Stimulated activated naive CD8-positive, alpha-beta T cell treated with anti-CD3 and anti-CD28 coated beads, Interleukin-15, amount 100 ng/mL, for 72 hours (primary cell): ENCODE results near the gene SMG7.
A peak's percentile ranks its signal among the peaks of the same experiment; 100 is the strongest.
"Not testable (repeated sequence)": the region's sequence is repeated elsewhere in the genome, so short reads cannot be mapped to it uniquely, and the experiment has no call there.

Source experiments
- ATAC-seq: fragments of 150-1000 bp; cut with Tn5 transposase; 2 replicates; pipeline ENCODE4 v1.10.0; 2021; ENCODE audit warnings: mild to moderate bottlenecking, moderate library complexity
- DNase-seq, 2 donors: peaks; one replicate each; pipeline ENCODE4 v3.0.0; 2021 to 2022
- H3K27ac Mint-ChIP-seq, 2 donors: one replicate each; pipeline ENCODE4 v1.8.0; 2022; ENCODE audit warnings: mild to moderate bottlenecking in 2 of 2, mixed read lengths in 2 of 2, moderate library complexity in 2 of 2
- H3K27me3 Mint-ChIP-seq: one replicate; pipeline ENCODE4 v1.8.0; 2022; ENCODE audit warnings: mixed read lengths
- H3K4me1 Mint-ChIP-seq: one replicate; pipeline ENCODE4 v1.8.0; 2022; ENCODE audit warnings: mild to moderate bottlenecking, mixed read lengths
- H3K4me3 Mint-ChIP-seq, 2 donors: one replicate each; pipeline ENCODE4 v1.8.0; 2022; ENCODE audit warnings: mild to moderate bottlenecking in 2 of 2, mixed read lengths in 2 of 2, moderate library complexity in 1 of 2
- H3K9me3 Mint-ChIP-seq, 2 donors: one replicate each; pipeline ENCODE4 v1.8.0; 2022; ENCODE audit warnings: mixed read lengths in 2 of 2

Gene SMG7, protein sequence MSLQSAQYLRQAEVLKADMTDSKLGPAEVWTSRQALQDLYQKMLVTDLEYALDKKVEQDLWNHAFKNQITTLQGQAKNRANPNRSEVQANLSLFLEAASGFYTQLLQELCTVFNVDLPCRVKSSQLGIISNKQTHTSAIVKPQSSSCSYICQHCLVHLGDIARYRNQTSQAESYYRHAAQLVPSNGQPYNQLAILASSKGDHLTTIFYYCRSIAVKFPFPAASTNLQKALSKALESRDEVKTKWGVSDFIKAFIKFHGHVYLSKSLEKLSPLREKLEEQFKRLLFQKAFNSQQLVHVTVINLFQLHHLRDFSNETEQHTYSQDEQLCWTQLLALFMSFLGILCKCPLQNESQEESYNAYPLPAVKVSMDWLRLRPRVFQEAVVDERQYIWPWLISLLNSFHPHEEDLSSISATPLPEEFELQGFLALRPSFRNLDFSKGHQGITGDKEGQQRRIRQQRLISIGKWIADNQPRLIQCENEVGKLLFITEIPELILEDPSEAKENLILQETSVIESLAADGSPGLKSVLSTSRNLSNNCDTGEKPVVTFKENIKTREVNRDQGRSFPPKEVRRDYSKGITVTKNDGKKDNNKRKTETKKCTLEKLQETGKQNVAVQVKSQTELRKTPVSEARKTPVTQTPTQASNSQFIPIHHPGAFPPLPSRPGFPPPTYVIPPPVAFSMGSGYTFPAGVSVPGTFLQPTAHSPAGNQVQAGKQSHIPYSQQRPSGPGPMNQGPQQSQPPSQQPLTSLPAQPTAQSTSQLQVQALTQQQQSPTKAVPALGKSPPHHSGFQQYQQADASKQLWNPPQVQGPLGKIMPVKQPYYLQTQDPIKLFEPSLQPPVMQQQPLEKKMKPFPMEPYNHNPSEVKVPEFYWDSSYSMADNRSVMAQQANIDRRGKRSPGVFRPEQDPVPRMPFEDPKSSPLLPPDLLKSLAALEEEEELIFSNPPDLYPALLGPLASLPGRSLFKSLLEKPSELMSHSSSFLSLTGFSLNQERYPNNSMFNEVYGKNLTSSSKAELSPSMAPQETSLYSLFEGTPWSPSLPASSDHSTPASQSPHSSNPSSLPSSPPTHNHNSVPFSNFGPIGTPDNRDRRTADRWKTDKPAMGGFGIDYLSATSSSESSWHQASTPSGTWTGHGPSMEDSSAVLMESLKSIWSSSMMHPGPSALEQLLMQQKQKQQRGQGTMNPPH

DNA sequence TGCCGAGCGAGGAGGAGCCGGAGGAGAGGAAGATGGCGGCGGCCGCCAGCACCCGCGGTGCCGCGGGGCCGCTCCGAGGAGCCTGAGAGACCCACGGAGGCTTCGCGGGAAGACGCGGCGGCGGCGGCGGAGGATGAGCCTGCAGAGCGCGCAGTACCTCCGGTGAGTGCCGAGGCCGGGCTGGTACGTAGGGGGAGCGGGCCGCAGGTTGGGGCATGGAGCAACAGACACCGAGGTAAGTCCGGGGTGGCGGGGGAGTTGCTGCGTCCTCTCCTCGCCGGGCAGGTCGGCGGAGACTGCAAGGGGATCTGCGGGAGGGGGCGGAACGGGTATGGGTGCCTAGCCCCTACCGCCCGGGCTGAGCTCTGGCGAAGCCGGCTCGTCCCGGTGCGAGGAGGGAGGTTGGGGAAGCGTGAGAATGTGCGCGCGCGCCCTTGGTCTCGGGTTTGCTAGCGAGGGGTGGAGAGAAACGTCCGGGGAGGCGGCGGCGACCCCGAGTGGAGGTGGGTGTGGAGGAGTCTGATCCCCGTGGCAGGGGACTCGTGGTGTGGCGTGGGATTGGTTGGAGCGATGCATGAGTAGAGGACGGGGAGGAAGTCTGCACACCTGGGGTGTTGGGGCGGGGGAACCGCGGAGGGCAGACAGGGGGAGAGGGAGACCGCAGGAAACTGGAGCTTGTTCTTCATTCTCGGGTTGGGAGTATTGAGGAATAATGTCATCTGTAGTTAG is at the start of gene SMG7:
SMG7 (plus strand) TSS at position 12 of the 729 bp plus-strand sequence; CDS start at position 134, 122 bp downstream.
- no peaks in the 10 kb centered on the region for H3K27me3 Mint-ChIP-seq
- DNase-seq (no peak), ATAC-seq (peak; percentile 5)
- peak within 1 kb of the TSS; percentile 94 to 96 for H3K4me3 Mint-ChIP-seq
- no peaks in the 10 kb centered on the region for H3K9me3 Mint-ChIP-seq
- peak within 1 kb of the TSS; percentile 100 for H3K27ac Mint-ChIP-seq
- H3K4me1 Mint-ChIP-seq = peaks cover 19% of the 10 kb centered on the region

DNA sequence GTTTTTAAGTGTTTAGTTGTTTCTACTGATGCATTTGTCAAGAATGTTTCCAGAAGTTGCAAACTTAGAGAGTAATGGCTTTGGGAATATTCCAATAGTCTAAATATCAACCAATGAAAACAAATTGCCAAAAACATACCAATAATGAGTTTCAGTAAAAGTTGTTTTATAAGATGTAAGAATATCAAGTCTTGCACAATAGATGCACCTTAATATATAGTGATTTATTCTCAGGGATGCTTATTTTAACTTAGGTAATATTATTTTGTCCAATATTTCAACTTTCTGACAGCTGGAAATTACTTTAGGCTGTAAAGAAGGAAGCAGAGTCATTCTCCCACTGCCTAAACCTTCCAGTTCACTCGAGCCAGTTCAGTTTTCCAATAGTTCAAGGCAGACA is 48.8 kb upstream of the SMG7 start:
- H3K9me3 Mint-ChIP-seq = no peaks in the 10 kb centered on the region
- H3K27ac Mint-ChIP-seq = no peak overlapping the region
- peaks cover 4% of the 10 kb centered on the region for H3K4me1 Mint-ChIP-seq
- no peak for ATAC-seq
- no peak for DNase-seq
- H3K27me3 Mint-ChIP-seq = peaks cover 56% of the 10 kb centered on the region
- H3K4me3 Mint-ChIP-seq = no peak overlapping the region

DNA sequence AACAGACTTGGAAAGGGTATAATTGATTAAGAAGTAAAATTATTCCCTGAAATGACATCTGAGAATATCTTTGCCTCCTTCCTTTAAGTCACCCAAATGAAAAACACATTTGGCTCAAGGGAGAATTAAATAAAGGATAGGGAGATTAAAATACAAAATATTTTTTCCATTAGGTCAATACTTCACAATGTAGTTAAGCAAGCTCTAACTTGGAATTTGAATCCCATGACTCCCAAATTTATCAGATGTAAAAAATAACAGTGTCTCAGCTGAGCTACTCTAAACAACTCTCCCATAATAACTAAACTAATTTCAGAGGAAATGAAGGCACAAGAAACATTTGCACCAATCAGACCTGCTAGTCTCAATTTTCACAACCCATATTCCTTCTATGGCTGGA is 47.6 kb upstream of the SMG7 start:
- no peaks in the 10 kb centered on the region for H3K9me3 Mint-ChIP-seq
- no peak overlapping the region for H3K4me3 Mint-ChIP-seq
- H3K27ac Mint-ChIP-seq = no peak overlapping the region
- peaks cover 55% of the 10 kb centered on the region for H3K27me3 Mint-ChIP-seq
- no peaks in the 10 kb centered on the region for H3K4me1 Mint-ChIP-seq
- DNase-seq (no peak), ATAC-seq (no peak)

GRCh38 chr1:183427591-183427990 is 44.7 kb upstream of the SMG7 start:
- H3K27me3 Mint-ChIP-seq = peaks cover 49% of the 10 kb centered on the region
- not testable (repeated sequence) for H3K4me3 Mint-ChIP-seq, H3K27ac Mint-ChIP-seq, H3K4me1 Mint-ChIP-seq, DNase-seq, H3K9me3 Mint-ChIP-seq, ATAC-seq

DNA sequence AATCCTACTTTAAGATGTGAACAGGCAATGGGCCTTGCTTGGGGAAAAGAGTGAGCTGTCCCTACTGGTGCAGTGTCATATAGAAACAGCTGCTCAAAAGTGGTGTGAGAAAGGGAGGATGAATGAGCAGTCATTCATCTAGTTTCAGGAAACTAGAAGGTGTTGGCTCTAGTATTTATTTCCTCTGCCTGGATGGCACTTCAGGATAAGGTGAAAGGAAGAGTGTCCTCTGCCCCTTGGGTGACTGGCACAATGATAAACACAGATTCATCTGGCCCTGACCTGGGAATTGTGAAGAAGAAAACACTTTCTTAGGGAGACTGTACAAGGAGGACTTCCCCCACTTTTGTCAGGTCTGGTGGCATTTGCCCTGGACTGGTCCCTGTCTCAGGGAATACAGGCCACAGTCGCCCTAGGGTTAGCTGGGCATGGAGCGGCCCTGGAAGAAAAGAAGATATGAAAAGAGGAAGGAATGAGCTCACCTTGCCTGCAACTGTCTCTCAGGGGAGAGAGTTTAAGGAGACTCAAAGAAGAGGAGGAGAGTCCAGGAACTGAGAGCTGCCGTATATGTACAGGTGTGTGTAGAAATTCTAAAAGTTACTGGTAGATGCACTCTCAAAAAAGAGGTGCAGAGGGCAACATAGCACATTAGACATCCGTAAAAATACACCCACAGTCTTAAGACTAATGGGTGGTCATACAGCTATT is 40.3 kb upstream of the SMG7 start:
- Mint-ChIP-seq H3K9me3 (no peaks in the 10 kb centered on the region), H3K27me3 (peaks cover 44% of the 10 kb centered on the region), H3K4me3 (no peak overlapping the region), H3K4me1 (no peaks in the 10 kb centered on the region), H3K27ac (no peak overlapping the region)
- ATAC-seq (no peak), DNase-seq (no peak)

DNA sequence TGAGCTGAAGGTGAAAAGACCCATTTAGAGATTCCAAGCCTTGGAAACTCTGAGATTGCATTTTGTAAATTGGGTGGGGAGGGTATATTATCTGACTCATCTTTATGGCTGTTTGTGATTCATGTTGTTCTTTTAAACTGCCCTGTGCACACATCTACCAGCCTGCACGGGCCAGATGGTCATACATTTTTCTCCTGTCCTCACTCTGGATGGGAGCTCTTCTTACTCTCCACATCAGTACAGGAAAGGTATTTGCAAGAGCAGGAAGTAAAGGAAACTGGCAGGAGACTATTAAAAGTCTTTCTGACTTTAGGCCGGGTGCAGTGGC is 39.8 kb upstream of the SMG7 start:
- H3K27me3 Mint-ChIP-seq = peaks cover 44% of the 10 kb centered on the region
- H3K27ac Mint-ChIP-seq = no peak overlapping the region
- no peak overlapping the region for H3K4me3 Mint-ChIP-seq
- ATAC-seq (no peak), DNase-seq (no peak)
- H3K4me1 Mint-ChIP-seq = no peaks in the 10 kb centered on the region
- H3K9me3 Mint-ChIP-seq = no peaks in the 10 kb centered on the region

- Mint-ChIP-seq H3K4me3 (no peak overlapping the region), H3K9me3 (no peaks in the 10 kb centered on the region), H3K4me1 (no peaks in the 10 kb centered on the region), H3K27me3 (peaks cover 39% of the 10 kb centered on the region), H3K27ac (no peak overlapping the region)
- DNase-seq (no peak), ATAC-seq (no peak)
These were observed 38.6 kb upstream of the SMG7 start for GRCh38 chr1:183433703-183434102.

DNA sequence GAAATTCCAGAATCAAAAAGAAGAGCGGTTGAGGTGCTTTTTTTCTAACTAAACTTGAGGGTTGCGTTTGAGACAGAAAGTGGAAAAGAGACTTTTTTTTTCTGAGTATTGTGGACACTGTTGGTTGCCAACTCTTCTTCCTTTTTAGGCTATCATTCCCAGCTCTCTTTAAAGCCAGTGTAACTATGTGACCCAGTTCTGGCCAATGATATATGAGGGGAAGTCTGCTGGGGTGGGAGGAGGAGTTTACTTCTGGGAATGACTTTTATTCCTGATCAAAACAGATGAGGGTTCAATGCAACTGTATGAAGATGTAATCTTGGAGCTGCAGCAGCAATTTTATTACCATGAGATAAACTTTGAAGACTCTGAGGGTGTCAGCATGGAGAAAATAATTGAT is 36.8 kb upstream of the SMG7 start:
- ATAC-seq (no peak), DNase-seq (no peak)
- H3K27ac Mint-ChIP-seq = no peak overlapping the region
- H3K9me3 Mint-ChIP-seq = no peaks in the 10 kb centered on the region
- H3K27me3 Mint-ChIP-seq = peaks cover 25% of the 10 kb centered on the region
- H3K4me1 Mint-ChIP-seq = no peaks in the 10 kb centered on the region
- no peak overlapping the region for H3K4me3 Mint-ChIP-seq

- no peak overlapping the region for H3K4me3 Mint-ChIP-seq
- H3K27ac Mint-ChIP-seq = no peak overlapping the region
- no peaks in the 10 kb centered on the region for H3K9me3 Mint-ChIP-seq
- H3K27me3 Mint-ChIP-seq = peaks cover 10% of the 10 kb centered on the region
- no peaks in the 10 kb centered on the region for H3K4me1 Mint-ChIP-seq
- no peak for DNase-seq
- no peak for ATAC-seq
These were observed 34.2 kb upstream of the SMG7 start for GRCh38 chr1:183438060-183438459.

DNA sequence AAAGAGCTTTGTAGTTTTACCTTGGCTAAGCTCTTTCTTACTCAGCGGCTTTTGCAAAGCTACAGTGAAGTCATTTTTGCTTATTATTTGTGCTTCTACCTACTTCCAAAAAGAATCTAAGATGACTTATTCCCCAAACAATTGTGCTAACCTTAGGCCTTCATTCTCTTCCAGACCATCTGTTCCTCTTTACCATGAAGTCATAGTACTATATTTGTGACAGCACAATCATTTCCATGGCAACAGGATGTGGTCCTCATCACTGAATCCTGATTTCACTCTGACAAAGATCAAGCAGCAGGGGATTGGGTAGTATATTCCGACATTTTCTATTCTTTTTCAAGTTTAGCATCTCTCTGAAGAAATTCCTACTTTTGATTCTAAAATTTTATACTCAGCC is 29.3 kb upstream of the SMG7 start:
- ATAC-seq (no peak), DNase-seq (no peak)
- Mint-ChIP-seq H3K4me3 (no peak overlapping the region), H3K4me1 (no peaks in the 10 kb centered on the region), H3K9me3 (no peaks in the 10 kb centered on the region), H3K27ac (no peak overlapping the region), H3K27me3 (no peaks in the 10 kb centered on the region)

DNA sequence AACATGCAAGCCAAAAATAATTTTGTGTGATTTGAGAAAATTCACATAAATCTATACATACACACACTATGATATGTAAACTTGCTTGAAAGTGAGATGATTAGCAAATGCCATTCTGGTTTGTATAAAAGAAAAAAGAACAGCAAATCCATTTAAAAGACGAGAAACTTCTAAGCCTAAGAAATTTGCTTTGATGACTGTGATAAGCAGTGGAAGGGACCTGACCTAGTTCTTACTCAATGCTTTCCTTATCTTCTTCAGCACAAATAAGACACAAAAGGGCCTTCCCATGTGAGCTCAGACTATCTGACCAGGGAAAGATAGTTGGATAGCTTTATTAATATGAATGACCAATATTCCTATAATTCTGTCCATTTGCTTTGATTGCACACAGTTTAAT is 28.8 kb upstream of the SMG7 start:
- Mint-ChIP-seq H3K27me3 (no peaks in the 10 kb centered on the region), H3K4me3 (no peak overlapping the region), H3K9me3 (no peaks in the 10 kb centered on the region), H3K4me1 (no peaks in the 10 kb centered on the region), H3K27ac (no peak overlapping the region)
- ATAC-seq (no peak), DNase-seq (no peak)

DNA sequence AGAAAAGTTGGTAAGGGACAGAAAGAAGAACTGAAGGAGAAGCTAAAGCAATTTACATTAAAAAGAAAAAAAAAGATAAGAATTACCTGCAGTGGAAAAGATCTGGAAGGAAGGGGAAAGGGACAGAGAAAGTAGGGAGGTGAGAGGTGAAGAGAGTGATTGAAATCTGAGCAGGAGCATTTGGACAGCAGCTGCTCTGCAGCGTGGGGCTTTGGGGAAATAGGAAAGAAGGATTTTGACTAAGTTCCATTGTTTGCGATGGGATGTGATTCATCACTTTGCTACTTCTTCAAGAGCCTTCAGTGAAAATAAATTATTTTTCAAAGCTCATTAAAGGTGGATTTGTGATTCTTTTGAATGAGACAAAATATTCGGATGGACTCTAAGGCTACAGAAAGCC is 28.1 kb upstream of the SMG7 start:
- no peak for ATAC-seq
- Mint-ChIP-seq H3K4me3 (no peak overlapping the region), H3K4me1 (no peaks in the 10 kb centered on the region), H3K27me3 (no peaks in the 10 kb centered on the region), H3K9me3 (no peaks in the 10 kb centered on the region), H3K27ac (no peak overlapping the region)
- DNase-seq = no peak

DNA sequence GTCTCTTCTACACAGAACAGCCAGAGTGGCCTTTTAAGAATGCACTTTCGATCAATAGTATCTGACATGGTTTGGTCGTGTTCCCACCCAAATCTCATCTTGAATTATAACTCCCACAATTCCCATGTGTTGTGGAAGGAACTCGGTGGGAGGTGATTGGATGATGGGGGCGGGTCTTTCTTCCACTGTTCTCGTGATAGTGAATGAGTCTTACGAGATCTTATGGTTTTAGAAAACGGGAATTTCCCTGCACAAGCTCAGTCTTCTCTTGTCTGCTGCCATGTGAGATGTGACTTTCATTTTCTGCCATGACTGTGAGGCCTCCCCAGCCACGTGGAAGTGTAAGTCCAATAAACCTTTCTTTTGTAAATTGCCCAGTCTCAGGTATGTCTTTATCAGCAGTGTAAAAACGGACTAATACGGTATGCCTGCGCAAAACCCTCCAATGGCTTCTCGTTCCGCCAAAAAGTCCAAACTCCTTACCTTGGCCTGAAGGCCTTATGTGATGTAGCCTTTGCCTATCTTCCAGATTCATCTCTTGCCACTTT is 23.0 kb upstream of the SMG7 start:
- no peak overlapping the region for H3K27ac Mint-ChIP-seq
- no peak for DNase-seq
- ATAC-seq = no peak
- no peaks in the 10 kb centered on the region for H3K4me1 Mint-ChIP-seq
- no peaks in the 10 kb centered on the region for H3K27me3 Mint-ChIP-seq
- no peaks in the 10 kb centered on the region for H3K9me3 Mint-ChIP-seq
- H3K4me3 Mint-ChIP-seq = no peak overlapping the region

- ATAC-seq = no peak
- DNase-seq = no peak
- no peaks in the 10 kb centered on the region for H3K4me1 Mint-ChIP-seq
- no peaks in the 10 kb centered on the region for H3K9me3 Mint-ChIP-seq
- H3K27me3 Mint-ChIP-seq = peaks cover 4% of the 10 kb centered on the region
- H3K4me3 Mint-ChIP-seq = no peak overlapping the region
- no peak overlapping the region for H3K27ac Mint-ChIP-seq
These were observed 22.2 kb upstream of the SMG7 start for GRCh38 chr1:183450093-183450492.

DNA sequence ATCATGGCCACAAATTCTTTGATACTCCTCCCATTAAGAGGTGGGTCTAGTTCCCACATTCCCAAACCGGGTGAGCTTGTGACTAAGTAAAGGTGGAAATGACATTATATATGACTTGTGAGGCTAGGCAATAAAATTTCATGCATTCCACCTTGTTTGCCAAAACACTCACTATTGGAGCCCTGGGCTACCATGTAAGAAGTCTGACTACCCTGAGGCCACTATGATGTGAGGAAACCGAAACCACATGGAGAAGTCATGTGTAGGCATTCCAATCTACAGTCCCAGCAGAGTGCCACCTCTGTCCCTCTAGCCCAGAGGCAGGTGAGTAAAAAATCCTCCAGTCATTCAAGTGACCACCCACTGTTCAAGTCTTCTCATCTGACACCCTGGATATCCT is 17.9 kb upstream of the SMG7 start:
- ATAC-seq = no peak
- Mint-ChIP-seq H3K27me3 (peaks cover 32% of the 10 kb centered on the region), H3K4me1 (no peaks in the 10 kb centered on the region), H3K4me3 (no peak overlapping the region), H3K9me3 (no peaks in the 10 kb centered on the region), H3K27ac (no peak overlapping the region)
- no peak for DNase-seq
